HEK293 (cell line): ENCODE data around the gene ADNP.

Source experiments
- CTCF ChIA-PET: fragments of 350-600 bp; formaldehyde crosslinking; extraction: SDS; loops from one replicate; lab custom pipeline; 2021; ENCODE audit warnings: antibody characterized with exemption; lab: Yijun Ruan, JAX
- POLR2A ChIA-PET: fragments of 300-600 bp; formaldehyde crosslinking; extraction: SDS; loops from one replicate; lab custom pipeline; 2020; ENCODE audit warnings: antibody characterized with exemption, inconsistent platforms; lab: Yijun Ruan, JAX
- H3K27ac ChIP-seq: fragments of 200-500 bp; sonication (Bioruptor generic); 2 replicates; pipeline ENCODE4 v1.5.1; 2014; ENCODE audit warnings: low read depth, low read length, control low read depth, inconsistent platforms; ENCODE audit errors: extremely low read depth
- H3K36me3 ChIP-seq, 2 experiments: fragments of 200-500 bp in 1 of 2; sonication (Bioruptor generic) in 1 of 2; 1 replicate in 1 of 2; 2 replicates in 1 of 2; pipeline ENCODE4 v1.5.1; 2014 to 2017; ENCODE audit warnings: inconsistent platforms in 2 of 2, low read length in 2 of 2; ENCODE audit not compliant: control insufficient read depth in 2 of 2, insufficient read depth in 1 of 2
- H3K4me1 ChIP-seq: fragments of 200-500 bp; sonication (Bioruptor generic); 2 replicates; pipeline ENCODE4 v1.5.1; 2014; ENCODE audit warnings: mild to moderate bottlenecking, low read length, inconsistent platforms; ENCODE audit not compliant: control insufficient read depth, insufficient read depth
- H3K4me3 ChIP-seq: 2 replicates; pipeline ENCODE4 v1.5.1; 2011; ENCODE audit warnings: low read depth, mild to moderate bottlenecking, control low read depth, low read length, moderate library complexity
- H3K9me3 ChIP-seq: fragments of 200-500 bp; sonication (Bioruptor generic); 2 replicates; pipeline ENCODE4 v1.5.1; 2014; ENCODE audit warnings: low read depth, low read length, inconsistent platforms; ENCODE audit not compliant: control insufficient read depth, insufficient read depth
- GLIS1 ChIP-seq: fragments of 450-650 bp; formaldehyde crosslinking; IDR thresholded peaks from 2 replicates; pipeline ENCODE4 v1.5.1; 2016; ENCODE audit warnings: missing biosample characterization, missing genetic modification characterization
- WT1 ChIP-seq: fragments of 450-650 bp; formaldehyde crosslinking; IDR thresholded peaks from 2 replicates; pipeline ENCODE4 v1.5.1; 2016; ENCODE audit warnings: missing biosample characterization, missing genetic modification characterization
- ZNF114 ChIP-seq: fragments of 450-650 bp; formaldehyde crosslinking; IDR thresholded peaks from 2 replicates; pipeline ENCODE4 v1.5.0; 2017; ENCODE audit warnings: missing biosample characterization, missing genetic modification characterization
- ZNF133 ChIP-seq: fragments of 450-650 bp; formaldehyde crosslinking; IDR thresholded peaks from 2 replicates; pipeline ENCODE4 v1.5.1; 2016; ENCODE audit warnings: missing biosample characterization, missing genetic modification characterization
- ZNF16 ChIP-seq: fragments of 450-650 bp; formaldehyde crosslinking; IDR thresholded peaks from 2 replicates; pipeline ENCODE4 v1.5.1; 2016; ENCODE audit warnings: low read depth, missing biosample characterization, missing genetic modification characterization
- ZNF423 ChIP-seq: fragments of 450-650 bp; formaldehyde crosslinking; IDR thresholded peaks from 2 replicates; pipeline ENCODE4 v1.5.1; 2016; ENCODE audit warnings: missing biosample characterization, missing genetic modification characterization
- ZNF501 ChIP-seq: fragments of 450-650 bp; formaldehyde crosslinking; IDR thresholded peaks from 2 replicates; pipeline ENCODE4 v1.5.1; 2016; ENCODE audit warnings: missing biosample characterization, missing genetic modification characterization
- ZNF555 ChIP-seq: fragments of 450-650 bp; formaldehyde crosslinking; conservative IDR thresholded peaks from 2 replicates; pipeline ENCODE4 v1.5.1; 2017; ENCODE audit warnings: missing biosample characterization, mild to moderate bottlenecking, missing genetic modification characterization, inconsistent platforms
- ZNF670 ChIP-seq: fragments of 450-650 bp; formaldehyde crosslinking; IDR thresholded peaks from 2 replicates; pipeline ENCODE4 v1.5.1; 2016; ENCODE audit warnings: missing biosample characterization, missing genetic modification characterization, low read depth
- ZNF837 ChIP-seq: fragments of 450-650 bp; formaldehyde crosslinking; IDR thresholded peaks from 2 replicates; pipeline ENCODE4 v1.5.1; 2016; ENCODE audit warnings: missing biosample characterization, missing genetic modification characterization
- ZNF843 ChIP-seq: fragments of 450-650 bp; formaldehyde crosslinking; IDR thresholded peaks from 2 replicates; pipeline ENCODE4 v1.5.1; 2016; ENCODE audit warnings: missing biosample characterization, missing genetic modification characterization
- TF ChIP-seq, protein P1 (sequence below): fragments of 450-650 bp; IDR thresholded peaks from 2 replicates; pipeline ENCODE4 v1.5.1; 2018; ENCODE audit warnings: missing biosample characterization, mild to moderate bottlenecking, missing genetic modification characterization
- TF ChIP-seq, protein P2 (sequence below): fragments of 450-650 bp; formaldehyde crosslinking; IDR thresholded peaks from 2 replicates; pipeline ENCODE4; 2016; ENCODE audit warnings: missing biosample characterization, missing genetic modification characterization
- TF ChIP-seq, protein P3 (sequence below): fragments of 450-650 bp; formaldehyde crosslinking; IDR thresholded peaks from 2 replicates; pipeline ENCODE4 v1.5.1; 2016; ENCODE audit warnings: missing biosample characterization, missing genetic modification characterization
- TF ChIP-seq, protein P4 (sequence below): fragments of 450-650 bp; formaldehyde crosslinking; conservative IDR thresholded peaks from 2 replicates; pipeline ENCODE4 v1.5.1; 2016; ENCODE audit warnings: low read depth, missing biosample characterization, missing genetic modification characterization

ADNP gene

DNA sequence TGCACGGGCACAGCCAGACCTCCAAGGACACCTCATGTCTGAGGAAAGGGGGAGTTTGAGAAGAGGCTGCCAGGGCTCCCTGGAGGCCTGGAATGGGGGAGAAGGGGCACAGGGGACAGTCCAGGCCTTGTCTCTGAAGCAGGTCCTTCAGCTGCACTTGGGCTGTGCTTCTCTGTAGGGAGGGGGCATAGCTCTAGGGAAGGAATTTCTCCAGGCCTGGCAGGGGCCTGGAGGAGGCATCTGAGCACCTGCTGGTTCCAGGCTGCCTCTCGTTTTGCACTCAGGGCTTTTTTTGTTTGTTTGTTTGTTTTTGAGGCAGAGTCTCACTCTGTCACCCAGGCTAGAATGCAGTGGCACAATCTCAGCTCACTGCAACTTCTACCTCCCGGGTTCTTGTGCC lies 68.7 kb downstream of the ADNP start:
- CTCF ChIA-PET = interaction anchor here (0.6 kb wide), 2 partner anchors 119 to 227 kb away, joined by 3 read pairs; no protein-coding TSS in a partner anchor
- POLR2A ChIA-PET = no interaction called here

DNA sequence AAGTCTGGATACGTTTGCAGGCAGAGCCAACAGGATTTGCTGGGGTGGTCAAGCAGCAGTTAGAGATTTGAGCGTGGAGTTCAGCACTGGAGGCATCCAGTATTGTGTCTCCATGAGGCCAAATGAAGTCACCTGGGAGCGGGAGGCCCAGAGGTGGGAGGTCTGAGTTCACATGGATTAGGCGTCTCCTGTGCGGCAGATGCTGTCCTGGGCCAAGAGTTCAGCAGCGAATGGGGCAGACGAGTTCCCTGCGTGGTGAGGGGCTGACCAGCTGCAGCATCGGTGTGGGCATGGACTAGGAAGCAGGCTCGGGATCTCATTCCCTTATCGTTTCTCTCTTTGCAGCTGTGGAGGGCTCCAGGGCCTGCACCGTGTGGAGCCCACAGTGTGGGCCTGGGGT lies 70.2 kb downstream of the ADNP start:
- H3K4me3 ChIP-seq = no peak overlapping the region
- H3K27ac ChIP-seq = no peak overlapping the region
- H3K36me3 ChIP-seq = no peaks in the 10 kb centered on the region
- TF ChIP-seq, protein P1, sequence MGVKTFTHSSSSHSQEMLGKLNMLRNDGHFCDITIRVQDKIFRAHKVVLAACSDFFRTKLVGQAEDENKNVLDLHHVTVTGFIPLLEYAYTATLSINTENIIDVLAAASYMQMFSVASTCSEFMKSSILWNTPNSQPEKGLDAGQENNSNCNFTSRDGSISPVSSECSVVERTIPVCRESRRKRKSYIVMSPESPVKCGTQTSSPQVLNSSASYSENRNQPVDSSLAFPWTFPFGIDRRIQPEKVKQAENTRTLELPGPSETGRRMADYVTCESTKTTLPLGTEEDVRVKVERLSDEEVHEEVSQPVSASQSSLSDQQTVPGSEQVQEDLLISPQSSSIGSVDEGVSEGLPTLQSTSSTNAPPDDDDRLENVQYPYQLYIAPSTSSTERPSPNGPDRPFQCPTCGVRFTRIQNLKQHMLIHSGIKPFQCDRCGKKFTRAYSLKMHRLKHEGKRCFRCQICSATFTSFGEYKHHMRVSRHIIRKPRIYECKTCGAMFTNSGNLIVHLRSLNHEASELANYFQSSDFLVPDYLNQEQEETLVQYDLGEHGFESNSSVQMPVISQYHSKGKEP (tag by site-specific recombination) = no peak
- TF ChIP-seq GLIS1 (peak; percentile 10; the same call in 1 of the 2 replicates), ZNF670 (tag by site-specific recombination) (no peak)
- H3K9me3 ChIP-seq = no peaks in the 10 kb centered on the region
- H3K4me1 ChIP-seq = no peaks in the 10 kb centered on the region
- ChIA-PET POLR2A (no interaction called here), CTCF (no interaction called here)

More for the DNA sequence above, 68.7 kb downstream of the ADNP start:
- H3K27ac ChIP-seq = no peak overlapping the region
- no peaks in the 10 kb centered on the region for H3K36me3 ChIP-seq
- TF ChIP-seq ZNF501 (no peak), ZNF843 (tag by site-specific recombination) (no peak), ZNF16 (tag by site-specific recombination) (no peak), ZNF837 (no peak), WT1 (tag by site-specific recombination) (no peak), ZNF133 (no peak), ZNF670 (tag by site-specific recombination) (no peak), ZNF555 (tag by site-specific recombination) (no peak), ZNF114 (no peak), ZNF423 (no peak)
- TF ChIP-seq, protein P2, sequence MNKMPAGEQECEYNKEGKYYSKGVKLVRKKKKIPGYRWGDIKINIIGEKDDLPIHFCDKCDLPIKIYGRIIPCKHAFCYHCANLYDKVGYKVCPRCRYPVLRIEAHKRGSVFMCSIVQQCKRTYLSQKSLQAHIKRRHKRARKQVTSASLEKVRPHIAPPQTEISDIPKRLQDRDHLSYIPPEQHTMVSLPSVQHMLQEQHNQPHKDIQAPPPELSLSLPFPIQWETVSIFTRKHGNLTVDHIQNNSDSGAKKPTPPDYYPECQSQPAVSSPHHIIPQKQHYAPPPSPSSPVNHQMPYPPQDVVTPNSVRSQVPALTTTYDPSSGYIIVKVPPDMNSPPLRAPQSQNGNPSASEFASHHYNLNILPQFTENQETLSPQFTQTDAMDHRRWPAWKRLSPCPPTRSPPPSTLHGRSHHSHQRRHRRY (tag by site-specific recombination) = no peak
- TF ChIP-seq, protein P3, sequence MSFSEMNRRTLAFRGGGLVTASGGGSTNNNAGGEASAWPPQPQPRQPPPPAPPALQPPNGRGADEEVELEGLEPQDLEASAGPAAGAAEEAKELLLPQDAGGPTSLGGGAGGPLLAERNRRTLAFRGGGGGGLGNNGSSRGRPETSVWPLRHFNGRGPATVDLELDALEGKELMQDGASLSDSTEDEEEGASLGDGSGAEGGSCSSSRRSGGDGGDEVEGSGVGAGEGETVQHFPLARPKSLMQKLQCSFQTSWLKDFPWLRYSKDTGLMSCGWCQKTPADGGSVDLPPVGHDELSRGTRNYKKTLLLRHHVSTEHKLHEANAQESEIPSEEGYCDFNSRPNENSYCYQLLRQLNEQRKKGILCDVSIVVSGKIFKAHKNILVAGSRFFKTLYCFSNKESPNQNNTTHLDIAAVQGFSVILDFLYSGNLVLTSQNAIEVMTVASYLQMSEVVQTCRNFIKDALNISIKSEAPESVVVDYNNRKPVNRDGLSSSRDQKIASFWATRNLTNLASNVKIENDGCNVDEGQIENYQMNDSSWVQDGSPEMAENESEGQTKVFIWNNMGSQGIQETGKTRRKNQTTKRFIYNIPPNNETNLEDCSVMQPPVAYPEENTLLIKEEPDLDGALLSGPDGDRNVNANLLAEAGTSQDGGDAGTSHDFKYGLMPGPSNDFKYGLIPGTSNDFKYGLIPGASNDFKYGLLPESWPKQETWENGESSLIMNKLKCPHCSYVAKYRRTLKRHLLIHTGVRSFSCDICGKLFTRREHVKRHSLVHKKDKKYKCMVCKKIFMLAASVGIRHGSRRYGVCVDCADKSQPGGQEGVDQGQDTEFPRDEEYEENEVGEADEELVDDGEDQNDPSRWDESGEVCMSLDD (tag by site-specific recombination) = no peak
- TF ChIP-seq, protein P4, sequence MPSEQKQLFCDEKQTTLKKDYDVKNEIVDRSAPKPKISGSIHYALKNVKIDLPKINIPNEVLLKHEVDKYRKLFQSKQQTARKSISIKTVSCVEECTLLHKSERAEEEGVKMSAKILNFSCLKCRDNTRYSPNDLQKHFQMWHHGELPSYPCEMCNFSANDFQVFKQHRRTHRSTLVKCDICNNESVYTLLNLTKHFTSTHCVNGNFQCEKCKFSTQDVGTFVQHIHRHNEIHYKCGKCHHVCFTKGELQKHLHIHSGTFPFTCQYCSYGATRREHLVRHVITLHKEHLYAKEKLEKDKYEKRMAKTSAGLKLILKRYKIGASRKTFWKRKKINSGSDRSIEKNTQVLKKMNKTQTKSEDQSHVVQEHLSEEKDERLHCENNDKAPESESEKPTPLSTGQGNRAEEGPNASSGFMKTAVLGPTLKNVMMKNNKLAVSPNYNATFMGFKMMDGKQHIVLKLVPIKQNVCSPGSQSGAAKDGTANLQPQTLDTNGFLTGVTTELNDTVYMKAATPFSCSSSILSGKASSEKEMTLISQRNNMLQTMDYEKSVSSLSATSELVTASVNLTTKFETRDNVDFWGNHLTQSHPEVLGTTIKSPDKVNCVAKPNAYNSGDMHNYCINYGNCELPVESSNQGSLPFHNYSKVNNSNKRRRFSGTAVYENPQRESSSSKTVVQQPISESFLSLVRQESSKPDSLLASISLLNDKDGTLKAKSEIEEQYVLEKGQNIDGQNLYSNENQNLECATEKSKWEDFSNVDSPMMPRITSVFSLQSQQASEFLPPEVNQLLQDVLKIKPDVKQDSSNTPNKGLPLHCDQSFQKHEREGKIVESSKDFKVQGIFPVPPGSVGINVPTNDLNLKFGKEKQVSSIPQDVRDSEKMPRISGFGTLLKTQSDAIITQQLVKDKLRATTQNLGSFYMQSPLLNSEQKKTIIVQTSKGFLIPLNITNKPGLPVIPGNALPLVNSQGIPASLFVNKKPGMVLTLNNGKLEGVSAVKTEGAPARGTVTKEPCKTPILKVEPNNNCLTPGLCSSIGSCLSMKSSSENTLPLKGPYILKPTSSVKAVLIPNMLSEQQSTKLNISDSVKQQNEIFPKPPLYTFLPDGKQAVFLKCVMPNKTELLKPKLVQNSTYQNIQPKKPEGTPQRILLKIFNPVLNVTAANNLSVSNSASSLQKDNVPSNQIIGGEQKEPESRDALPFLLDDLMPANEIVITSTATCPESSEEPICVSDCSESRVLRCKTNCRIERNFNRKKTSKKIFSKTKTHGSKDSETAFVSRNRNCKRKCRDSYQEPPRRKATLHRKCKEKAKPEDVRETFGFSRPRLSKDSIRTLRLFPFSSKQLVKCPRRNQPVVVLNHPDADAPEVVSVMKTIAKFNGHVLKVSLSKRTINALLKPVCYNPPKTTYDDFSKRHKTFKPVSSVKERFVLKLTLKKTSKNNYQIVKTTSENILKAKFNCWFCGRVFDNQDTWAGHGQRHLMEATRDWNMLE (tag by site-specific recombination) = no peak
- H3K9me3 ChIP-seq = no peaks in the 10 kb centered on the region
- H3K4me1 ChIP-seq = no peaks in the 10 kb centered on the region
- no peak overlapping the region for H3K4me3 ChIP-seq
